ENCODE results near the gene ATCAY. TPM values are rescaled to one million over a fixed set of nuclear protein-coding genes. Genes with fewer than 3 reads are reported as not detected.
"Not testable (repeated sequence)": the region's sequence is repeated elsewhere in the genome, so short reads cannot be mapped to it uniquely, and the experiment has no call there.

ATCAY gene
- total RNA-seq, 1 donor from 2014 or later, result 0.98 TPM

GRCh38 chr19:3950871-3951861, 70.7 kb downstream of the ATCAY start:
- Histone ChIP-seq H3K4me1 (peaks cover 14% of the 10 kb centered on the region), H3K36me3 (peaks cover 0 to 4% of the 10 kb centered on the region in 2 donors), H3K9me3 (no peaks in the 10 kb centered on the region), H3K27ac (peak overlapping the region; percentile 9), H3K27me3 (no peaks in the 10 kb centered on the region), H3K4me3 (peak overlapping the region in 1 of 2 donors; percentile 28)
- TF ChIP-seq CTCF (IDR thresholded peaks at IDR 0.05) (no peak), POLR2AphosphoS5 (IDR thresholded peaks at IDR 0.05; ENCODE audit: insufficient read depth in 1 of 2, low read depth in 1 of 2) (peak in 1 of 2 donors; percentile 42), POLR2A (IDR thresholded peaks at IDR 0.05) (no peak)
- no peak for DNase-seq (ENCODE audit: extremely low spot score in 2 of 2)
- intact Hi-C loops (cut with DNase I), result no loop called here

GRCh38 chr19:3952755-3953276, 72.3 kb downstream of the ATCAY start:
- intact Hi-C loops (cut with DNase I); H3K4me3 ChIP-seq; H3K27me3 ChIP-seq; H3K27ac ChIP-seq; H3K36me3 ChIP-seq; DNase-seq (ENCODE audit: extremely low spot score in 2 of 2); H3K9me3 ChIP-seq: not testable (repeated sequence)
- peaks cover 14% of the 10 kb centered on the region for H3K4me1 ChIP-seq

- DNase-seq (ENCODE audit: extremely low spot score in 2 of 2), result no peak
- peaks cover 0 to 16% of the 10 kb centered on the region in 2 donors for H3K36me3 ChIP-seq
- H3K27ac ChIP-seq, result no peak overlapping the region
- no peaks in the 10 kb centered on the region for H3K27me3 ChIP-seq
- intact Hi-C loops (cut with DNase I), result no loop called here
- H3K9me3 ChIP-seq, result no peaks in the 10 kb centered on the region
- TF ChIP-seq POLR2A (IDR thresholded peaks at IDR 0.05) (no peak), CTCF (IDR thresholded peaks at IDR 0.05) (no peak)
- H3K4me1 ChIP-seq, result peaks cover 14% of the 10 kb centered on the region
- no peak overlapping the region for H3K4me3 ChIP-seq
Observed at GRCh38 chr19:3954107-3954506, 73.6 kb downstream of the ATCAY start.

- intact Hi-C loops (cut with DNase I), result not testable (repeated sequence)
Observed at GRCh38 chr19:3955276-3955675, 74.8 kb downstream of the ATCAY start.

GRCh38 chr19:3955688-3956087, 75.2 kb downstream of the ATCAY start:
- Histone ChIP-seq H3K4me1 (peaks cover 11% of the 10 kb centered on the region), H3K27me3 (no peaks in the 10 kb centered on the region), H3K9me3 (no peaks in the 10 kb centered on the region), H3K4me3 (no peak overlapping the region), H3K27ac (no peak overlapping the region), H3K36me3 (peaks cover 0 to 32% of the 10 kb centered on the region in 2 donors)
- intact Hi-C loops (cut with DNase I), result no loop called here
- TF ChIP-seq POLR2AphosphoS5 (IDR thresholded peaks at IDR 0.05; ENCODE audit: insufficient read depth in 1 of 2, low read depth in 1 of 2), result no peak
- TF ChIP-seq CTCF (IDR thresholded peaks at IDR 0.05), result no peak
- no peak for TF ChIP-seq POLR2A (IDR thresholded peaks at IDR 0.05)
- no peak for DNase-seq (ENCODE audit: extremely low spot score in 2 of 2)

More at GRCh38 chr19:3955276-3955675, 74.8 kb downstream of the ATCAY start:
- not testable (repeated sequence) for H3K27ac ChIP-seq; H3K27me3 ChIP-seq; DNase-seq (ENCODE audit: extremely low spot score in 2 of 2); H3K4me3 ChIP-seq; H3K9me3 ChIP-seq
- H3K4me1 ChIP-seq, result peaks cover 14% of the 10 kb centered on the region
- peaks cover 0 to 28% of the 10 kb centered on the region in 2 donors for H3K36me3 ChIP-seq
